ACC112 (cell line): ENCODE data around the gene SRF.

ENCODE experiments used
- H2AFZ ChIP-seq: fragments of 200-600 bp; sonication (generic); one replicate; pipeline ENCODE4 v1.6.0; 2017; ENCODE audit warnings: antibody characterized with exemption, low read length; ENCODE audit not compliant: unreplicated experiment
- H3K27ac ChIP-seq: fragments of 200-600 bp; sonication (generic); 2 replicates; pipeline ENCODE4 v1.5.1; 2014; ENCODE audit warnings: low read depth, mild to moderate bottlenecking, antibody characterized with exemption, low read length, moderate library complexity
- H3K27me3 ChIP-seq: fragments of 200-600 bp; sonication (generic); 2 replicates; pipeline ENCODE4 v1.6.1; 2014; ENCODE audit warnings: mild to moderate bottlenecking, antibody characterized with exemption, low read length, moderate library complexity, mixed read lengths; ENCODE audit not compliant: insufficient read depth
- H3K36me3 ChIP-seq: fragments of 200-600 bp; sonication (generic); 2 replicates; pipeline ENCODE4 v1.6.1; 2016; ENCODE audit warnings: mild to moderate bottlenecking, antibody characterized with exemption, low read length, moderate library complexity, mixed read lengths; ENCODE audit not compliant: insufficient read depth
- H3K4me1 ChIP-seq: fragments of 200-600 bp; sonication (generic); one replicate; pipeline ENCODE4 v1.6.1; 2016; ENCODE audit warnings: low read length, mixed read lengths; ENCODE audit not compliant: insufficient read depth, unreplicated experiment, control insufficient read depth
- H3K4me3 ChIP-seq: fragments of 200-600 bp; sonication (generic); 2 replicates; pipeline ENCODE4 v1.5.1; 2014; ENCODE audit warnings: mild to moderate bottlenecking, low read depth, low read length
- H3K79me2 ChIP-seq: fragments of 200-600 bp; sonication (generic); one replicate; pipeline ENCODE4 v1.6.0; 2016; ENCODE audit warnings: low read length; ENCODE audit not compliant: control insufficient read depth, unreplicated experiment, insufficient read depth

The SRF gene

DNA sequence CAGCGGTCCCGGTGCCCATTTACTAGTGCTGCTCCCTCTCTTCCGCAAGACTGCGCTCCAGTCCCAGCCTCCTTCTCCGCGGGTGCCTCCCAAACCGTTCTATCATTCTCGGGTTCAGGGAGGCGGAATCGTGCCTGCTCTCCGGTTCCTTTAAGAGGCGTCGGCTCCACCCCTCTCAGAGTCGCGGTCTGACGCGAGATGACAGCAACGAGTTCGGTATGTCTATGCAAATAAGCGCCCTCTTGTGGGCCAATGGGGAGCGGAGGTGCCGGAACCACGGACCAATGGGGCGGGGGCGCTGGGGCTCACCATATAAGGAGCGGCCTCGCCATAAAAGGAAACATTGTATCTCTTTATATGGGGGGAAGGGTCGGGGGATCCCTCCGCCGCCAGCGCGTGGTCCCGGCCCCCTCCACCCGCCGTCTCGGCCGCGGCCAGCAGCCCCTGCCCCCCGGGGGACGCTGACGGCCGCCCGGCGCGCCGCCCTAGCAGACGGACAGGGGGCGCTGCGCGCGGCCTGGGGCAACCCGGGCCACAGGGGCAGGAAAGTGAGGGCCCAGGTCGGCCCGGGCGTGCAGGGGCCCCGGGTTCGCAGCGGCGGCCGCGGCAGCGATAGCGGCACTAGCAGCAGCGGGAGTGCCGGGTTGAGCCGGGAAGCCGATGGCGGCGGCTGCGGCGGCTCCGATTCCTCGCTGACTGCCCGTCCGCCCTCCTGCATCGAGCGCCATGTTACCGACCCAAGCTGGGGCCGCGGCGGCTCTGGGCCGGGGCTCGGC lies at the start of gene SRF:
SRF (plus strand) TSS at position 339 of the 776 bp plus-strand sequence; CDS start at position 727, 388 bp downstream.
- H2AFZ ChIP-seq: peak within 1 kb of the TSS; percentile 98
- H3K4me3 ChIP-seq: peak within 1 kb of the TSS; percentile 76
- peaks cover 38% of the 10 kb centered on the region for H3K79me2 ChIP-seq
- peak within 1 kb of the TSS; percentile 89 for H3K27ac ChIP-seq
- H3K36me3 ChIP-seq: peaks cover 11% of the 10 kb centered on the region; the same call in 1 of the 2 replicates
- peaks cover 28% of the 10 kb centered on the region for H3K4me1 ChIP-seq
- H3K27me3 ChIP-seq: no peaks in the 10 kb centered on the region

- peaks cover 55% of the 10 kb centered on the region for H3K4me1 ChIP-seq
- peak overlapping the region; percentile 86 for H3K27ac ChIP-seq
- H2AFZ ChIP-seq: no peak overlapping the region
- H3K27me3 ChIP-seq: no peaks in the 10 kb centered on the region
- peaks cover 22% of the 10 kb centered on the region for H3K79me2 ChIP-seq
- H3K4me3 ChIP-seq: no peak overlapping the region
- H3K36me3 ChIP-seq: no peaks in the 10 kb centered on the region
Observed at GRCh38 chr6:43122146-43122545, 48.9 kb upstream of the SRF start.

DNA sequence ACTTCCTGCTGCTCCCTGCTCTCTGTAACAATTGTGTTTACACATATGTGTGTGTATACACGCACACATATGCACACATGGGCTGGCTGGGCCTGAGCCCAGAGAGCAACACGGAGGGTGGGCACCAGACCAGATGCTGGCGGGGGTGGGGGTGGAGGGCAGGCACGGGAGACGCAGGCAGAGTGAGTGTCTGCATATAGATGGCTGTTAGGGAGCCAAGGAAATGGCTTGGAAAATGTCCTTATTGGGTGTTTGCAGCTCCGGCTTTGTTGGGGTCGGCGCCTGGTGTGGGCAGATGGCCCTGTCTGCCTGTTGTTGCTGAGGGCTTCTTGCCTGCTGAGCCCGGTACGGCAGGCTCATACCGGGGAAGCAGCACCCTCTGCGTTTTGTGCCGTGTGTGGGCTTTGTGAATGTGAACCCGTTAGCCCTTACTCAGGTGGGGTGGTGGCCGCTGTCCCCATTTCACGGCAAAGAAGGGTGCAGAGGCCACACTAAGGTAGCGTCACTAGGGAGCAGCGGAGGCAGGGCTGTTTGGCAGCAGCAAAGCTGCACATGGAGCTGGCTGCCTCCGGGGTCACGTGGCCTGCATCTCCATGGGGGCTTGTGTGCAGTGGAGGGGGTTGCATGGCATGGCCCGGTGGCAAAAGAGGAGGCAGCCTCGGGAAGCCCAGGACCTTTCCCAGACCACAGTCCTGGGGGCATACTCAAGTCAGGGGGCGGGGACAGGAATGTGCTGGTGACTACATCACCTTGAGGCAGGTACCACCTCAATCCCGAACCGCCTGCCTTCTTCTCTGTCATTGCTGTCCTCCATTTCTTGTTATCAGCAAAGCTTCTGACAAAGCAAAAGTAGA lies 47.4 kb upstream of the SRF start:
- Histone ChIP-seq H3K4me3 (no peak overlapping the region), H3K79me2 (peaks cover 22% of the 10 kb centered on the region)

DNA sequence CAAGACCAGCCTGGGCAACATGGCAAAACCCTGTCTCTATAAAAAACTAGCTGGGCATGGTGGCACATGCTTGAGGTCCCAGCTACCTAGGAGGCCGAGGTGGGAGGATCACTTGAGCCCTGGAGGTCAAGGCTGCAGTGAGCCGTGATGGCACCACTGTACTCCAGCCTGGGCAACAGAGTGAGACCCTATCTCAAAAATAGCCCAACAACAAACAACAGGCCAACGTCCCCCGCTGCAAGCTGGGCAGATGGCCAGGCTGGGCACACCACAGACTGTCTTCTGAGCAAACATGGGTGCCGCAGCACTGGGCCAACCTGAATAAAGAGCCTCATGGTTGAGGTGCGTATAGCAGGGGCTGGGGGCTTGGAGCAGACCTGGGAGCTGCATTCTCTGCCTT lies 46.6 kb upstream of the SRF start:
- Histone ChIP-seq H3K36me3 (no peaks in the 10 kb centered on the region), H2AFZ (no peak overlapping the region), H3K79me2 (peaks cover 19% of the 10 kb centered on the region), H3K4me3 (no peak overlapping the region), H3K27ac (no peak overlapping the region), H3K4me1 (peaks cover 63% of the 10 kb centered on the region), H3K27me3 (no peaks in the 10 kb centered on the region)

More for the DNA sequence above, 47.4 kb upstream of the SRF start:
- Histone ChIP-seq H3K36me3 (no peaks in the 10 kb centered on the region), H3K27me3 (no peaks in the 10 kb centered on the region), H3K4me1 (peaks cover 55% of the 10 kb centered on the region), H3K27ac (no peak overlapping the region), H2AFZ (no peak overlapping the region)

- Histone ChIP-seq H3K4me1 (peaks cover 66% of the 10 kb centered on the region), H3K79me2 (peaks cover 19% of the 10 kb centered on the region), H3K27me3 (no peaks in the 10 kb centered on the region), H2AFZ (no peak overlapping the region), H3K36me3 (no peaks in the 10 kb centered on the region), H3K4me3 (no peak overlapping the region), H3K27ac (peak overlapping the region; percentile 57; the same call in 1 of the 2 replicates)
Observed at GRCh38 chr6:43125119-43125518, 46.0 kb upstream of the SRF start.

DNA sequence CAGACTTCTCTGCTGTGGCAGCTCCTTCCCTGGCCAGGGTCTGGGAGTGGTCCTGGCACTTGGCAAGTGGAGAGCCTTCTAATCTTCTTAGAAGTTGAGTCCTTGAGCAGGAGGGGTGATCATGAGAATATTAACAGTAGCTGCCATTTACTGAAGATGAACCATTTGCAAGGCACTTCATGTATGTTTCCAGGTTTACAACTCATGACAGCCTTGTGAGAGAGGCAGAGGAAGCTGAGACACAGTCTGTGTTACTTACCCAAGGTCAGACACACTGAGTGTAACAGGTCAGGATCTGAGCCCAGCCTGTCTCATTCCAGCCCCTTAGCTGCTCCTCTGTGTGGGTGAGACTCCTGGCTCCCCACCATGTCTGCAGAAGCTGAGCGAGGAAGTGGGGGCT lies 45.5 kb upstream of the SRF start:
- peaks cover 19% of the 10 kb centered on the region for H3K79me2 ChIP-seq
- no peak overlapping the region for H2AFZ ChIP-seq
- peaks cover 63% of the 10 kb centered on the region for H3K4me1 ChIP-seq
- H3K36me3 ChIP-seq: no peaks in the 10 kb centered on the region
- H3K4me3 ChIP-seq: no peak overlapping the region
- no peaks in the 10 kb centered on the region for H3K27me3 ChIP-seq
- peak overlapping the region; percentile 57; the same call in 1 of the 2 replicates for H3K27ac ChIP-seq

DNA sequence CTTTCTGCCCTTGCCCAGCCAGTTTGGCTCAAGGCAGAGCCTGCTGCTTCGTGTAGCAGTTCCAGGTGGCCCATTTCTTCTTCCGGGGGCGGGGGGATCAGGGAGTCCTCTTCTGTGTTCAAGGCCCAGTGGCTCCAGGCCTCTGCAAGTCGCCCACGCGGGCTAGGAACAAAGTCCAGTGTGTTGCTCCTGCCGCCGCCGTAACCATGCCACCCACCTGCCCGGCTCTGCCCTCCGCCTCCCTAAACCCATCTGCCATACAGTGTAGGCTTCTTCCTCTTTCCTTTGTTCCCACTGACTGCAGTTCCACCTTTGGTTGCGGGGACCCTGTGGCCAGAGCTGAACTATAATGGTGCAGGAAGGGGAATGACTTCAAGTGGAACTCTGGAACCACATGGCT lies 43.9 kb upstream of the SRF start:
- Histone ChIP-seq H3K79me2 (peaks cover 19% of the 10 kb centered on the region), H3K27me3 (no peaks in the 10 kb centered on the region), H3K27ac (no peak overlapping the region), H3K4me3 (no peak overlapping the region), H3K36me3 (no peaks in the 10 kb centered on the region), H3K4me1 (peaks cover 49% of the 10 kb centered on the region), H2AFZ (no peak overlapping the region)

- Histone ChIP-seq H3K27me3 (no peaks in the 10 kb centered on the region), H3K79me2 (peaks cover 16% of the 10 kb centered on the region), H3K4me3 (no peak overlapping the region), H3K36me3 (no peaks in the 10 kb centered on the region), H3K27ac (no peak overlapping the region), H3K4me1 (peaks cover 43% of the 10 kb centered on the region), H2AFZ (no peak overlapping the region)
Observed at GRCh38 chr6:43127877-43128276, 43.2 kb upstream of the SRF start.

DNA sequence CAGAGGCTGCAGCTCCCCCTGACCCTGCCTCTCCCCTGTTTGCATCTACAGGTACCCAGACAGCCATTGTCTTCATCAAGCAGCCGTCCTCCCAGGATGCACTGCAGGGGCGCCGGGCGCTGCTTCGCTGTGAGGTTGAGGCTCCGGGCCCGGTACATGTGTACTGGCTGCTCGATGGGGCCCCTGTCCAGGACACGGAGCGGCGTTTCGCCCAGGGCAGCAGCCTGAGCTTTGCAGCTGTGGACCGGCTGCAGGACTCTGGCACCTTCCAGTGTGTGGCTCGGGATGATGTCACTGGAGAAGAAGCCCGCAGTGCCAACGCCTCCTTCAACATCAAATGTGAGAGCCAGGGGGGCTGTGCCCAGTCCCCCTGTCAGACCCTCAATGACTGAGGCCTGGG lies 42.1 kb upstream of the SRF start:
- peaks cover 33% of the 10 kb centered on the region for H3K4me1 ChIP-seq
- no peaks in the 10 kb centered on the region for H3K36me3 ChIP-seq
- no peak overlapping the region for H3K27ac ChIP-seq
- peaks cover 8% of the 10 kb centered on the region for H3K79me2 ChIP-seq
- H3K27me3 ChIP-seq: no peaks in the 10 kb centered on the region
- H3K4me3 ChIP-seq: no peak overlapping the region
- H2AFZ ChIP-seq: no peak overlapping the region

DNA sequence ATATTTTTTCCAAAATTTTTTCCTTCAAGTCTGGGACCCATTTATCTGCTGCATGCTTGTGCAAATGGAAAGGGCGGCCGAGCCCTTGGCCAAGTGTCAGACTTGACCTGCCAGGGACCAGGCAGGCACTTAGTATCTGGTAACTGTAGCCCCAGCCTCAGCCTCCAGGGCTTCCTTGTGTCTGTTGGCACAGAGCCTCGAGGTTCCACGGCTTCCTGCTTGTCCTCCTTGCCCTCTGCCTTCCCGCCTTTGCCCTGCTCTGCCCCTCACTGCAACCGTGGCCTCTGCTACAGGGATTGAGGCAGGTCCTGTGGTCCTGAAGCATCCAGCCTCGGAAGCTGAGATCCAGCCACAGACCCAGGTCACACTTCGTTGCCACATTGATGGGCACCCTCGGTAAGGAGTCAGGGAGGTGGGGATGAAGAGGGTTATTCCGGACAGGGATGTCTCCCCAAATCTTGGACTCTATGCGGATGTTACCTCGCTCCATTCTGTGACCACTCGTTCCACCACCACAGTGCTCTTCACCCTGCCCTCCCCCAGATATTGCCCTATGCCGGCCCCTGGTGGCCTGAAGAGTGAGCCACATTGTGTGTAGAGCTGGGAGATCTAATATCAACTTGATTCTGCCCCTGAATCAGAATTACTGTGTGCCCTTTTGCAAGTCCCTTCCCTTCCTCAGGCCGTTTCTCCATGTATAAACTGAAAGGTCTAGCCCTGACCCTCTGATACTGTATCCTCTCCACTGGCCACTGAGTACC lies 41.5 kb upstream of the SRF start:
- H3K4me3 ChIP-seq: no peak overlapping the region
- H3K36me3 ChIP-seq: no peaks in the 10 kb centered on the region
- H3K79me2 ChIP-seq: peaks cover 1% of the 10 kb centered on the region
- no peaks in the 10 kb centered on the region for H3K27me3 ChIP-seq
- no peak overlapping the region for H3K27ac ChIP-seq
- H3K4me1 ChIP-seq: peaks cover 30% of the 10 kb centered on the region
- no peak overlapping the region for H2AFZ ChIP-seq
